ENCODE measurements around the gene TTC23L. TPM values are rescaled to one million over a fixed set of nuclear protein-coding genes. Genes with fewer than 3 reads are reported as not detected.

Gene TTC23L
- total and polyA plus RNA-seq, 12 donors = 0.12 to 0.66 TPM; not detected in 10

- peaks cover 0 to 99% (median 32%) of the 10 kb centered on the region in 9 donors for H3K36me3 ChIP-seq
- intact Hi-C loops (cut with DNase I) = no loop called here
- no peaks in the 10 kb centered on the region for H3K27me3 ChIP-seq
- WGBS, 2 donors = 52 to 84% methylated on average over 2 of the region's 2 CpGs
- peak overlapping the region in 1 of 10 donors; percentile 10 for H3K4me3 ChIP-seq
- peak overlapping the region in 7 of 10 donors; percentile 7 to 73 (median 53) for H3K27ac ChIP-seq
- H3K4me1 ChIP-seq = peaks cover 0 to 12% (median 0%) of the 10 kb centered on the region in 9 donors
- ATAC-seq (peak in 2 of 8 donors; percentile 53 to 56), DNase-seq (no peak)
- TF ChIP-seq, protein P1, sequence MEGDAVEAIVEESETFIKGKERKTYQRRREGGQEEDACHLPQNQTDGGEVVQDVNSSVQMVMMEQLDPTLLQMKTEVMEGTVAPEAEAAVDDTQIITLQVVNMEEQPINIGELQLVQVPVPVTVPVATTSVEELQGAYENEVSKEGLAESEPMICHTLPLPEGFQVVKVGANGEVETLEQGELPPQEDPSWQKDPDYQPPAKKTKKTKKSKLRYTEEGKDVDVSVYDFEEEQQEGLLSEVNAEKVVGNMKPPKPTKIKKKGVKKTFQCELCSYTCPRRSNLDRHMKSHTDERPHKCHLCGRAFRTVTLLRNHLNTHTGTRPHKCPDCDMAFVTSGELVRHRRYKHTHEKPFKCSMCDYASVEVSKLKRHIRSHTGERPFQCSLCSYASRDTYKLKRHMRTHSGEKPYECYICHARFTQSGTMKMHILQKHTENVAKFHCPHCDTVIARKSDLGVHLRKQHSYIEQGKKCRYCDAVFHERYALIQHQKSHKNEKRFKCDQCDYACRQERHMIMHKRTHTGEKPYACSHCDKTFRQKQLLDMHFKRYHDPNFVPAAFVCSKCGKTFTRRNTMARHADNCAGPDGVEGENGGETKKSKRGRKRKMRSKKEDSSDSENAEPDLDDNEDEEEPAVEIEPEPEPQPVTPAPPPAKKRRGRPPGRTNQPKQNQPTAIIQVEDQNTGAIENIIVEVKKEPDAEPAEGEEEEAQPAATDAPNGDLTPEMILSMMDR (IDR thresholded peaks at IDR 0.05) = no peak
- H3K9me3 ChIP-seq = no peaks in the 10 kb centered on the region
Measured at GRCh38 chr5:34944044-34944443, 105.1 kb downstream of the TTC23L start.

DNA sequence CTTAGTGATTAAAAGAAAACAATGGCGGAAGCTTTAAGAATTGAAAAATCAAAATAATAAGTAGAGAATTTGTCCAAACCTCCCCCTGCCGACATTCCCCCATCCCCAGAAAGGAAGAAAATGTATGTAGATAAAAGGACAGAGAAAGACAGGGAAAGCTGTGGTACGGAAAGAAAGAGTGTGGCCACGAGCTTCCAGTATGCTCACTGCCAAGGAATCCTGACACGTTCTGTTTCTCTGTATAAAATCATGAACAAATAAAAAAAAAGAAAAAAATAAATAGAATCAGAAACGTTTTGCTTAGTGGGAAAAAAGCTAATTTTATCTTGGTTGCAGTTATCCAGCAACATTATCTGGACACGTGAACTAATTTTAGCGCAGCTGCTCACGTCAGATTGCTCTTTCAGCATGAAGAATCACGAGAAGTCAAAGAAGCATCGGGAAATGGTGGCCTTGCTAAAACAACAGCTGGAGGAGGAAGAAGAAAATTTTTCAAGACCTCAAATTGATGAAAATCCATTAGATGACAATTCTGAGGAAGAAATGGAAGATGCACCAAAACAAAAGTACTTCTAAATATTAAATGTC is 105.6 kb downstream of the TTC23L start:
- 49 to 51% methylated on average over 11 of the region's 11 CpGs for WGBS, 2 donors
- DNase-seq = peak in 1 of 2 donors; percentile 25

More for the DNA sequence above, 105.6 kb downstream of the TTC23L start:
- peak in 5 of 8 donors; percentile 41 to 84 (median 71) for ATAC-seq
- no peaks in the 10 kb centered on the region for H3K27me3 ChIP-seq
- peak overlapping the region in 6 of 10 donors; percentile 7 to 73 (median 58) for H3K27ac ChIP-seq
- H3K9me3 ChIP-seq = no peaks in the 10 kb centered on the region
- peaks cover 0 to 99% (median 29%) of the 10 kb centered on the region in 9 donors for H3K36me3 ChIP-seq
- peaks cover 0 to 12% (median 0%) of the 10 kb centered on the region in 9 donors for H3K4me1 ChIP-seq
- H3K4me3 ChIP-seq = peak overlapping the region in 2 of 10 donors; percentile 6 to 10
- TF ChIP-seq, protein P1 (IDR thresholded peaks at IDR 0.05) = no peak
- intact Hi-C loops (cut with DNase I) = no loop called here

Other genes with a start within 250 kb of the TTC23L start
- gene RAI14, start 182.8 kb upstream of the TTC23L start, total RNA-seq = 10 to 100 TPM in 6 of 10 donors, 1 to 10 TPM in 4; 4.9 to 25.5 (median 11.7) TPM
- gene RAI14, start 182.8 kb upstream of the TTC23L start, polyA plus RNA-seq = 1 to 10 TPM; 3.3 to 6.6 TPM
- gene RAD1, start 76.3 kb downstream of the TTC23L start, total RNA-seq = 10 to 100 TPM; 18.9 to 27.5 (median 23.9) TPM
- 10 to 100 TPM; 13.3 to 13.5 TPM for gene RAD1, start 76.3 kb downstream of the TTC23L start, polyA plus RNA-seq
- gene BRIX1, start 76.5 kb downstream of the TTC23L start, total RNA-seq = 10 to 100 TPM in 9 of 10 donors, 1 to 10 TPM in 1; 9.5 to 17.2 (median 14.9) TPM
- gene BRIX1, start 76.5 kb downstream of the TTC23L start, polyA plus RNA-seq = 10 to 100 TPM; 12.0 to 15.3 TPM
- 10 to 100 TPM; 38.4 to 58.9 (median 50.3) TPM for gene DNAJC21, start 90.4 kb downstream of the TTC23L start, total RNA-seq
- gene DNAJC21, start 90.4 kb downstream of the TTC23L start, polyA plus RNA-seq = 10 to 100 TPM; 30.4 to 30.5 TPM
- not detected for gene AGXT2, start 208.8 kb downstream of the TTC23L start, total RNA-seq
- gene AGXT2, start 208.8 kb downstream of the TTC23L start, polyA plus RNA-seq = not detected

Measured in heart right ventricle (tissue), 16 donors.